ENCODE data around the gene TESK2. TPM values are rescaled to one million over a fixed set of nuclear protein-coding genes. Genes with fewer than 3 reads are reported as not detected.

Gene TESK2
- total and polyA plus RNA-seq, 2 of the 8 experiments (the other 6 are each of a cell fraction or from before 2014, with no cell fraction given): 10.8 to 12.6 TPM

DNA sequence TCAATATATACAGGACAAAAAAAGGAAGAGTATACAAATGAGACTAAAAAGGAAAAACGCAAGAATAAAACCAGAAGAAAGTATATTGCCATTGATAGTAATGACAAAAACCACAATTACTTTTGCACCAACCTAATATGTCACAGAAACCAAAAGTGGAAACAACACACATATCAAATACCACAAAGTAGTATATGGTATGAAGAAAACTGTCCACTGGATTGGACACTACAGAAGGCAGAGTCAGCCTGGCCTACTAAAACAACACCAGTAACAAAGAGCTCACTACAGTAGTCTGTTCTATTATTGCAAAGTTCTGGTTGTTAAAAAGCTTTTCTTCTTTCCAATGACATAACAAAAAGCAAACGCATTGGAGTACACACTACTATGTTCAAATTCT, 17.7 kb downstream of the TESK2 start:
- Histone ChIP-seq H3K4me2 (ENCODE audit: insufficient read depth in 1 of 2, low read depth in 2 of 2, low read length in 2 of 2) (no peak overlapping the region), H3K27me3 (replicated peaks in 1 of 4; ENCODE audit: control insufficient read depth in 3 of 4, extremely low read depth in 1 of 4, insufficient read depth in 3 of 4, low read length in 3 of 4) (no peaks in the 10 kb centered on the region), H3K56ac (replicated peaks; ENCODE audit: insufficient read length, low read depth, low read length) (no peak overlapping the region), H4K91ac (replicated peaks; ENCODE audit: insufficient read length, low read length) (no peak overlapping the region), H3K79me2 (ENCODE audit: control insufficient read depth in 1 of 2, insufficient read depth in 2 of 2, low read length in 2 of 2) (0 out of 4 replicates have a peak, but pooled peaks cover 0 to 2% of the 10 kb centered on the region in 2 experiments), H2BK120ac (replicated peaks; ENCODE audit: low read depth, low read length) (no peak overlapping the region), H3K4me1 (replicated peaks in 1 of 4; ENCODE audit: control insufficient read depth in 3 of 4, insufficient read depth in 4 of 4, low read length in 3 of 4) (no peaks in the 10 kb centered on the region), H3K4ac (replicated peaks; ENCODE audit: insufficient read length, low read depth, low read length) (no peak overlapping the region), H3K23me2 (ENCODE audit: low read depth, low read length) (no peaks in the 10 kb centered on the region), H4K5ac (ENCODE audit: insufficient read length, low read depth, low read length) (no peak overlapping the region), H3K23ac (ENCODE audit: insufficient read length) (no peak overlapping the region), H3K4me3 (ENCODE audit: extremely low read depth in 1 of 4, insufficient read depth in 2 of 4, low read depth in 3 of 4, low read length in 4 of 4) (no peak overlapping the region), H2AFZ (ENCODE audit: low read length) (no peak overlapping the region), H3K14ac (ENCODE audit: insufficient read length) (no peak overlapping the region), H3K18ac (ENCODE audit: extremely low read depth, low read length) (no peak overlapping the region), H3K79me1 (ENCODE audit: low read depth, low read length) (no peaks in the 10 kb centered on the region), H3K36me3 (ENCODE audit: control insufficient read depth in 2 of 4, insufficient read depth in 4 of 4, low read length in 3 of 4) (no peaks in the 10 kb centered on the region), H3K27ac (ENCODE audit: low read depth, low read length) (no peak overlapping the region), H2AK5ac (ENCODE audit: low read depth, low read length) (no peak overlapping the region), H3K9ac (replicated peaks in 1 of 4; ENCODE audit: extremely low read depth in 1 of 4, low read depth in 3 of 4, low read length in 3 of 4) (no peak overlapping the region), H2BK5ac (ENCODE audit: low read depth, low read length) (no peak overlapping the region), H2BK12ac (ENCODE audit: low read depth, low read length) (no peak overlapping the region), H3K9me3 (ENCODE audit: insufficient read depth in 2 of 2, low read depth in 1 of 2, low read length in 1 of 2) (no peaks in the 10 kb centered on the region), H4K8ac (ENCODE audit: extremely low read depth, insufficient read depth, low read length) (no peak overlapping the region), H2BK20ac (ENCODE audit: low read length) (no peak overlapping the region), H4K20me1 (replicated peaks in 1 of 2; ENCODE audit: control insufficient read depth in 1 of 2, insufficient read depth in 2 of 2, low read length in 2 of 2) (no peaks in the 10 kb centered on the region), H2BK15ac (ENCODE audit: low read length) (no peak overlapping the region)
- DNase-seq (ENCODE audit: low read depth in 1 of 2, low spot score in 2 of 2) (no peak), FAIRE-seq (no peak)
- WGBS, 2 experiments (ENCODE audit: extremely low coverage in 1 of 2, insufficient coverage in 1 of 2, insufficient read length in 1 of 2, insufficient replicate concordance in 2 of 2, low coverage in 1 of 2, low lambda C conversion rate in 2 of 2, missing lambda C conversion rate in 1 of 2): 84% methylated on average over 2 of the region's 2 CpGs; no CpG with 5 or more reads in 1 of the 2 experiments
- POLR2A ChIA-PET (ENCODE audit: partially characterized antibody): interaction anchor here (0.6 to 0.9 kb wide), 2 partner anchors 49 to 104 kb away, joined by 3 read pairs; partner anchors contain the start of gene PRDX1
- CTCF ChIA-PET (ENCODE audit: partially characterized antibody): interaction anchor here (0.7 to 1.3 kb wide), 2 partner anchors 20 to 113 kb away, joined by 3 to 4 read pairs; no protein-coding TSS in a partner anchor
- TF ChIP-seq CHD1 (IDR thresholded peaks at IDR 0.05; ENCODE audit: low read depth, low read length) (no peak), KDM1A (IDR thresholded peaks at IDR 0.05; ENCODE audit: borderline replicate concordance, low read length) (no peak), SRF (IDR thresholded peaks at IDR 0.05; ENCODE audit: low read depth, low read length) (no peak), BRCA1 (IDR thresholded peaks at IDR 0.05; ENCODE audit: low read depth, low read length) (no peak), PHF8 (conservative IDR thresholded peaks at IDR 0.05; ENCODE audit: low read depth, low read length) (no peak), CTBP2 (IDR thresholded peaks at IDR 0.05; ENCODE audit: borderline replicate concordance, insufficient read depth, insufficient read length, low read length) (no peak)
